C4-2B (cell line): ENCODE data around the gene PRSS27.

Source experiments
- H3K27ac ChIP-seq: fragments of 450-650 bp; 2 replicates; pipeline ENCODE4 v1.5.1; 2017
- ZFX ChIP-seq: fragments of 450-650 bp; IDR thresholded peaks from 2 replicates; pipeline ENCODE4 v1.6.1; 2017
- TF ChIP-seq, protein P1 (sequence below): fragments of 450-650 bp; conservative IDR thresholded peaks from 2 replicates; pipeline ENCODE4 v1.5.1; 2017; ENCODE audit warnings: mild to moderate bottlenecking

PRSS27 gene

DNA sequence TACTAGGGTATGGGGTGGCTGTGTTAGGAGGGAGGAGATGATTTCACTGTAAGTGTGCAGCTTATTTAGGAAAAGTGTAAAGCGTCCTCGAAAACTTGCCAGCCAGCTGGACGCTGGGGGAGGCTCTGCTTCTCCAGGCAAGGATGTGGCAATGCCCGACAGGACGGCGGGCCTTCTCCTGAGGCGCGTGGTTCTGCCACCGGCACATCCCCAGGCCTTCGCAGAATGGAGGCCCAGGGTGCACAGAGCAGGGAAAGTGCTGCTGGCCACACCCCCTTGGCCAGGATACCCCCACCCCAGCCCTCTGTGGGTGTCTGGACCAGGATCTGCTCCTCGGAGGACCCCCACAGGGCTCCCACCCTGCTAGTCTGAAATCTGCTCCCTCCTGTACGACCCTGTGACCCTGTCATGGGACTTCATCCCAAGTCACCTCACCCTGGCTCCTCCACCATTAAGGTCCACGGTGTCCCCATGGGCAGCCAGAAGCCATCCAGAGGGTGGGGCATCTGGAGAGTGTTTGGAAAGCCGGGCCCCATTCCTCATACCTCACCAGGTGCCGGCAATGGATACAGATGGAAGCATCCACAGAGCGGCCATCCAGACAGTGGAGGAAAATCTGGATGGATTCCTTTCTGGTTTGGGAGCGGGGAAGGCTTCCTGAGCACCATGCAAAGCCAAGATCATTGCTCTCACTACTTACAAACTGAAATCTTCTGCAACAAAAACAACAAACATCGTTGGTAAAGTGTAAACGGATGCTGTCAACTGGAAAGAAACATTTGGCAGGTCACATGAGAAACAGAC lies 23.2 kb upstream of the PRSS27 start:
- TF ChIP-seq ZFX: no peak
- TF ChIP-seq, protein P1, sequence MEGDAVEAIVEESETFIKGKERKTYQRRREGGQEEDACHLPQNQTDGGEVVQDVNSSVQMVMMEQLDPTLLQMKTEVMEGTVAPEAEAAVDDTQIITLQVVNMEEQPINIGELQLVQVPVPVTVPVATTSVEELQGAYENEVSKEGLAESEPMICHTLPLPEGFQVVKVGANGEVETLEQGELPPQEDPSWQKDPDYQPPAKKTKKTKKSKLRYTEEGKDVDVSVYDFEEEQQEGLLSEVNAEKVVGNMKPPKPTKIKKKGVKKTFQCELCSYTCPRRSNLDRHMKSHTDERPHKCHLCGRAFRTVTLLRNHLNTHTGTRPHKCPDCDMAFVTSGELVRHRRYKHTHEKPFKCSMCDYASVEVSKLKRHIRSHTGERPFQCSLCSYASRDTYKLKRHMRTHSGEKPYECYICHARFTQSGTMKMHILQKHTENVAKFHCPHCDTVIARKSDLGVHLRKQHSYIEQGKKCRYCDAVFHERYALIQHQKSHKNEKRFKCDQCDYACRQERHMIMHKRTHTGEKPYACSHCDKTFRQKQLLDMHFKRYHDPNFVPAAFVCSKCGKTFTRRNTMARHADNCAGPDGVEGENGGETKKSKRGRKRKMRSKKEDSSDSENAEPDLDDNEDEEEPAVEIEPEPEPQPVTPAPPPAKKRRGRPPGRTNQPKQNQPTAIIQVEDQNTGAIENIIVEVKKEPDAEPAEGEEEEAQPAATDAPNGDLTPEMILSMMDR: no peak
- no peak overlapping the region for H3K27ac ChIP-seq

DNA sequence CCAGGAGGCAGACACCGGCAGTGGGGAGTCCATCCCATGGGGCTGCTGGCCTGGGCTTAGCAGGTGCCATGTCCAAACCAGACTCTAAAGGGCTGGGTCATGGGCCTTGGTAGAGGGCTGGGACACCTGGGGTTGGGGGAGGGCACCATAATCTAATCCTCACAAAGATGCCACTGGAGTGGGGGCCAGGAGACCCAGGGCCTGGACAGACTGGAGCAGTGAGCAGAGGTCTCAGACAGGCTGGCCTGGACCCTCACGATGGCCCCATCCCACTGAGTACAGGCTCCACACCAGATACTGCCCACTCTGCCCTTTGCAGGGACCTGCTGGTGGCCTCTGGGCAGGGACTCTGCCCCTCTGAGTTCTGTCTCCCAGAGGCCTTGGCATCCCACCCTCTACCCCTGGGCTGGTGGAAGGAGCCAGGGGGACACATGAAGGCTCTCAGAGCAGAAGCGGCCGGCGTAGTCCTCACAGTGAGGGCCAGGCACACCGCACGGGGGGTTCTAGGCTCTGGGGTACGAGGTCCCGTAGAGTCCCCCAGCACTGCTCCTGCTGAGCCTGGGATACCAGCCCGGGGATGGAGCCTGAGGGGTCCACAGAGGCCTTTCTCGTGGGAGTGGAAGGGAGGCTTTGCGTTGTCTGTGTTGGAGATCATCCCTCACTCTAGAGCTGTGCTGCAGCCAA lies 22.4 kb upstream of the PRSS27 start:
- TF ChIP-seq, protein P1: no peak
- TF ChIP-seq ZFX: no peak

DNA sequence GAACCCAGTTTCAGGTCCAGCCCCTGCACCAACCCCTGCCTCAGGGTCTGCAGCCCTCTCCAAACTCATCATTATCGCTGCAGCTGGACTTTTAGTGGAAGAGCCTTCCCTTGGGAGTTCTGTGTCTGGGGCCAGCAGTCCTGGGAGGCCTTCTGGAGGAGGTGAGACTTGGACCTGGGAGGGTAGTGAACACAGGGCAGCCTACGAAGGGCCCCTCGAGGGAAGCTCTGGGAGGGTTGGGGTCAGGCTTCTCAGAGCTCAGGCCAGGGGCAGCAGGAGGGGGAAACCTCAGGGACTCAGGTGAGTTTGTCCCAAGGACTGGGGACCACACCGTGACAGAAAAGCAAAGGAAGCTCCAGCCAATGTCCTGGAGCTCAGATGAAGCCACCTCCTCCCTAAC lies 21.1 kb upstream of the PRSS27 start:
- no peak for TF ChIP-seq ZFX
- TF ChIP-seq, protein P1: no peak
- no peak overlapping the region for H3K27ac ChIP-seq

More for the DNA sequence above, 22.4 kb upstream of the PRSS27 start:
- H3K27ac ChIP-seq: no peak overlapping the region

DNA sequence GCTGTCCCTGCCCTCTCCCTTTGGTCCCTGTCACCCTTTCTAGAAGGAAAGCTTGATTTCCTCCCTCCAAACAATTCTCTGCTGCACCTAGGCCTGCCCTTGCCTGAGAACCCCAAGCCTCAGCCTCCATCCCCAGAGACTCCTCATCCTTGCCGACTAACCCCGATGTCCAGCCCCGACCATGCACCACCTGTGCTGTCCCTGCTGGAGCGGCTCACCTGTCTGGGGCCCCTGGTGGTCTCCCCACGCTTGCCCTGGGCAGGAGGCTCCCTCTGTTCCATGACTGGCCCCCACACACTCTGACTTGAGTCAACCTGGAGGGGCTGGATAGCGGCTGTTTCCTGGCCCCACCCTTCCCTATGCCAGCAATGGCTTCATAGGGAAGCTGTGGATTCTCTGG lies 20.5 kb upstream of the PRSS27 start:
- H3K27ac ChIP-seq: no peak overlapping the region
- TF ChIP-seq, protein P1: no peak
- no peak for TF ChIP-seq ZFX

DNA sequence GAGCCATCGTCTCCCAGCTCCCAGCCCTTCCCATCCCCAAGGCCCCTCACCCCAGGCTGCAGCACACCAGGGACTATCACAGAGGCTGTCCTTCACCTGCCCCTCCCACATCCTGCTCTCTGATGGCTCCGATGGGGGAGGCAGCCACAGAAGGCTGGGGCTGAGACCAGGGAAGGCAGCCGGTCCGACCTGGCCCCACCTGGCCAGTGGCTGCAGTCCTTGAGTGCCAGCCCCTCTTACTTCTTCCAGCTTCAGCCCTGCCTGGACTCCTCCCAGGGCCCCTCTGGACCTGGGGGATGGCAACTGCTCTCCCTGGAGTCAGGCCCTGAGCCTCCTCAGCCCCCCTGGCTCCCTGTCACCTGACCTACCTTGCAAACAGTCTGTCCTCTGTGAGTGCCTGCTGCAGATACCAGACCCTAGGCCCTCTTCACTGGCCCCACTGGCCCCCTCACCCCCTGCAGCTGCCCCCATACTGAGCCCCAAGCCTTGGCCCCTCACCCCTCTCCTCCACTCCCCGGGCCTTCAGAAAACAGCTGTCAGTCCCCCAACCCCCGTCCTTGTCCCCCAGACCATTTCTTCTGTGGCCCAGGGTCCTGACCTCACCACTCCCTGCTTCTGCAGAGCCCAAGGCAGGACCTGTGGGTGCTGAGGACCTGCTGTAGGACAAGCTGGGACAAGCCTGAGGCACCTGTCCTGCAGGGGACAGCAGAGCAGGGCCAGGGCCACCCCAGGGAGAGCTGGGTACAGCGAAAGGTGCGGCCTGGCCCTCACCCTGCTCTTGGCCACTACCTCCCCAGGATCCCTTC lies 19.8 kb upstream of the PRSS27 start:
- H3K27ac ChIP-seq: no peak overlapping the region
- TF ChIP-seq, protein P1: no peak
- no peak for TF ChIP-seq ZFX

DNA sequence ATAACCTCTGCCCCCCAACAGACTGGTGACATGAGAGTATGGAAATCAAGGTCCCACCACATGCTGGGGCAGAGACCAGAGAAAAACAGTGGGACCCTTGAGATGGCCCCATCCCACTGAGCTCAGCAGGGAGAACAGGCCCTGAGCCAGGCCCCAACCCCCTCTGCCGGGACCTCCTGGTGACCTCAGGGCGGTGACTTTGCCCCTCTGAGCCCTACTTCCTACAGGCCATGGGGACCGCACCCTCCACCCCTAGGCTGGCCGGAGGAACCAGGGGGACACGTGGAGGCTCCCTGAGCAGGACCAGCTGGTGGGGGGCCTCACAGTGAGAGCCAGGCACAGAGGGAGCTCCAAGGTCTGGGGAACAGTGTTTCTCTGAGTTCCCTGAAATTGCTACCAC lies 18.6 kb upstream of the PRSS27 start:
- H3K27ac ChIP-seq: no peak overlapping the region

More for the DNA sequence above, 18.6 kb upstream of the PRSS27 start:
- TF ChIP-seq, protein P1: no peak
- no peak for TF ChIP-seq ZFX
